D341Med (cell line): ENCODE results near the gene ADARB1.

ENCODE experiments used
- DNase-seq: peaks from one replicate; pipeline ENCODE4 v3.0.0; 2012; ENCODE audit warnings: low spot score

Gene ADARB1

GRCh38 chr21:45265721-45266517, 191.5 kb downstream of the ADARB1 start:
- DNase-seq = peak; percentile 15

- peak; percentile 14 for DNase-seq
These were observed 192.4 kb downstream of the ADARB1 start for GRCh38 chr21:45266518-45267389.

GRCh38 chr21:45267390-45267760, 193.0 kb downstream of the ADARB1 start:
- DNase-seq = no peak

- DNase-seq = no peak
These were observed 195.5 kb downstream of the ADARB1 start for GRCh38 chr21:45269861-45270260.

GRCh38 chr21:45270306-45270821, 196.0 kb downstream of the ADARB1 start:
- DNase-seq = no peak
